ENCODE data around the gene VPS72.

The VPS72 gene

GRCh38 chr1:151130987-151131586 lies 58.9 kb downstream of the VPS72 start:
- TF ChIP-seq POLR2AphosphoS5 (IDR thresholded peaks at IDR 0.05; ENCODE audit: low read depth, low read length) (no peak), FOXP2 (optimal IDR thresholded peaks at IDR 0.05; ENCODE audit: borderline replicate concordance, extremely low read depth, extremely low read length, insufficient read depth) (no peak), SIN3A (IDR thresholded peaks at IDR 0.05; ENCODE audit: borderline replicate concordance, insufficient read depth, low read length) (no peak), REST (IDR thresholded peaks at IDR 0.05; ENCODE audit: insufficient read depth in 1 of 2, low read depth in 2 of 2, low read length in 2 of 2) (no peak), TAF1 (IDR thresholded peaks at IDR 0.05; ENCODE audit: borderline replicate concordance, insufficient read depth, low read length) (no peak)

- TF ChIP-seq REST (IDR thresholded peaks at IDR 0.05; ENCODE audit: insufficient read depth in 1 of 2, low read depth in 2 of 2, low read length in 2 of 2) (no peak), SIN3A (IDR thresholded peaks at IDR 0.05; ENCODE audit: borderline replicate concordance, insufficient read depth, low read length) (no peak), TAF1 (IDR thresholded peaks at IDR 0.05; ENCODE audit: borderline replicate concordance, insufficient read depth, low read length) (no peak), FOXP2 (optimal IDR thresholded peaks at IDR 0.05; ENCODE audit: borderline replicate concordance, extremely low read depth, extremely low read length, insufficient read depth) (no peak), POLR2AphosphoS5 (IDR thresholded peaks at IDR 0.05; ENCODE audit: low read depth, low read length) (no peak)
These were observed 61.2 kb downstream of the VPS72 start for GRCh38 chr1:151128800-151129199.

All from PFSK-1 (cell line).